Coronary artery (tissue), 2 donors: ENCODE data around the gene PTCD2.

Source experiments
- DNase-seq: peaks from one replicate; pipeline ENCODE4 v3.0.0-alpha.2; 2017; ENCODE audit warnings: low spot score
- H3K27ac ChIP-seq, 2 donors: fragments of 200-600 bp; sonication (generic); one replicate each; pipeline ENCODE4 v1.5.1; 2016 to 2019
- H3K4me3 ChIP-seq: fragments of 200-600 bp; sonication (generic); 2 replicates; pipeline ENCODE4 v1.5.1; 2016; ENCODE audit warnings: mild to moderate bottlenecking, moderate library complexity
- TF ChIP-seq, protein P1 (sequence below): fragments of 200-600 bp; sonication (generic); IDR thresholded peaks from one replicate; pipeline ENCODE4 v1.5.1; 2019; ENCODE audit warnings: antibody characterized with exemption

PTCD2 gene

DNA sequence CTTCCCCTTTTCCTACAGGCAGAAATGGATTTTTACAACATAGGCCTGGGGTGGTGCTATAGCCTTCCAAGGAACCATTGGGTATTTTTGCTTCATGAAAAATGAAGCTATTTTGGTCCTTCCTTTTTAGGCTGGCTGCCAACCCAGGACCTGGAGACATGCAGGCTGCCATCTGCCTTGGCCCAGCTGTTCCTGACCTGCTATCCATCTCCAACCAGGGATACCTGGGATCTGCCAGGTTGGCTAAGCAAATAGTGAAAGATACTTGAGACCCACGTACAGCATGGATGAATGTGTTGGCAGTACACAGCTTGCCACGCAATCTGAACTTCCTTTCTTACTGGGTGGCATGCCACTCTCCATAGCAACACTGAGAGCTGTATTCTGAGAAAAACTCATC is 31.2 kb upstream of the PTCD2 start:
- DNase-seq, result no peak
- Histone ChIP-seq H3K4me3 (no peak overlapping the region), H3K27ac (peak overlapping the region in 1 of 2 donors; percentile 74)
- TF ChIP-seq, protein P1, sequence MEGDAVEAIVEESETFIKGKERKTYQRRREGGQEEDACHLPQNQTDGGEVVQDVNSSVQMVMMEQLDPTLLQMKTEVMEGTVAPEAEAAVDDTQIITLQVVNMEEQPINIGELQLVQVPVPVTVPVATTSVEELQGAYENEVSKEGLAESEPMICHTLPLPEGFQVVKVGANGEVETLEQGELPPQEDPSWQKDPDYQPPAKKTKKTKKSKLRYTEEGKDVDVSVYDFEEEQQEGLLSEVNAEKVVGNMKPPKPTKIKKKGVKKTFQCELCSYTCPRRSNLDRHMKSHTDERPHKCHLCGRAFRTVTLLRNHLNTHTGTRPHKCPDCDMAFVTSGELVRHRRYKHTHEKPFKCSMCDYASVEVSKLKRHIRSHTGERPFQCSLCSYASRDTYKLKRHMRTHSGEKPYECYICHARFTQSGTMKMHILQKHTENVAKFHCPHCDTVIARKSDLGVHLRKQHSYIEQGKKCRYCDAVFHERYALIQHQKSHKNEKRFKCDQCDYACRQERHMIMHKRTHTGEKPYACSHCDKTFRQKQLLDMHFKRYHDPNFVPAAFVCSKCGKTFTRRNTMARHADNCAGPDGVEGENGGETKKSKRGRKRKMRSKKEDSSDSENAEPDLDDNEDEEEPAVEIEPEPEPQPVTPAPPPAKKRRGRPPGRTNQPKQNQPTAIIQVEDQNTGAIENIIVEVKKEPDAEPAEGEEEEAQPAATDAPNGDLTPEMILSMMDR, result no peak

DNA sequence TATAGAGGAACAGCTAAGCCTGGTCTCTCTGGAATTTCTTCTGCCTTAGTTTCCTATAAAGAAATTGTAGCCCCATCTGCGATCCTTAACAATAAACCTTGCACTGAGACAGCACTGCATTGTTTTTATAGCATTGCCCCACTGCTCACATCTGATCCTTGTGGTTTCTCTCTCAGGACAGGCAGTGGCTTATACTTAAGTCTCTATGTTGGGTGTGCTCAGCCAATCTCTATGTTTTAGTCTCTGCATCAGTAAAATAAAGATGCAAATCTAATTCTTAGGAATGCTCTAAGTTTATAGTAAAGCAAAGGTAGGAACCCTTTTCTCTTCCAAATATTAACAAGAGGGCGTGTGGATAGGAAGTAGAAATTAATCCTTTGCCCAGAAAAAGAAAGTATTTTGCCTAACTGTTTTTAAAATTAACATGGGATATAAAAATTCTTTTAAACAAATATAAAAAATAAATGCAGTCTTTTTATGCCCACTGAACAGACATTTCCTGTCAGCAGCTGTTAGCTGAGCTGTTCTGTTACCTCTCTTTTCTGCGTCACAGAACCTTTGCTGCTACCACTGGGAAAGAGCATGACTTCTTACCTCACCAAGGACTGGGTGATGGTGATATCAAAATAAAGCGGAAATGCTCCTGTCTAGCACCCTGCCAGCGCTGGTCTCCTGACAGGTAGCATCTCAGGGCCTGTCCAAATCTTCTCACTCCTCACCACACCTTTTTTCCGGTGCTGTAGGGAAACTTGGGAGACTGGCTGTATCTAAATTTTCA is 29.6 kb upstream of the PTCD2 start:
- TF ChIP-seq, protein P1, result no peak
- Histone ChIP-seq H3K27ac (peak overlapping the region; percentile 35 to 51), H3K4me3 (no peak overlapping the region)
- DNase-seq, result no peak

DNA sequence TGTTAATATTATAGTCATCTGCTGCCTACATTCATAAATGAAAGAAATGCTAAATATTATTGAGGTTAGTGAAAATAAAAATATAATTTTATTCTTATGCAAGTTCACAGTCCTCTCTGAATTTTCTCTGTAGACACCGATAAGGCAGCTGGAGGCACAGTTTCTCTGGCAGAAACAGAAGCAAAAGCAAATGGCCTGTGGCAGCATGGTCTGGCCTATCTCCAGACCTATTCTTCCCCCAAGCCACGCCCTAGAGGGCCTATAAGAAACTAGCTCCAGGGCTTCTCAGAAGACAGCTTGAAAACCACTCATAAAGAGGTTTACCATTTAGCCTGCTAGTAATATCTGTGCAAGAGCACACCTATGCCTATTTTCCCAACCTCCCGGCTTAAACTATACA is 28.6 kb upstream of the PTCD2 start:
- peak overlapping the region in 1 of 2 donors; percentile 35 for H3K27ac ChIP-seq
- DNase-seq, result no peak
- no peak overlapping the region for H3K4me3 ChIP-seq
- TF ChIP-seq, protein P1, result no peak

DNA sequence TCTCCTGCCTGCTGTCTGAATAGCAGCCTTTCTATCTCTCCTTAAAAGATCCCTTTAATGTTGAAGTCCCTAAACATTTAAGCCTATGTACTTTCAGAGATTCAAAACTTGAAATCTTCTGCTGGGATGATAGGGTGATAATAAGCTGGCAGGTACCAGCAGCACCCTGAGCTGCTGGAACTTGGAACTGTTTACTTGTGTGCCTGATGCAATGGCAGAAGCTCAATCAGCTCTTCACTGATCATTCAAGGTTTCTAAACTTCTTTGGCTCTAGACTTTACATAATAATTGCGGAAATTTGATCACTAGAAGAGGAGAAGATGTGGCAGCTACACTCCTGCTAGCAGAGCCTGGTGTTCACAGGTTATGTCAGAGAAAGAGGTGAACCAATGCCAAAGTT is 27.8 kb upstream of the PTCD2 start:
- DNase-seq, result no peak
- TF ChIP-seq, protein P1, result no peak
- Histone ChIP-seq H3K4me3 (no peak overlapping the region), H3K27ac (peak overlapping the region; percentile 28 to 54)

DNA sequence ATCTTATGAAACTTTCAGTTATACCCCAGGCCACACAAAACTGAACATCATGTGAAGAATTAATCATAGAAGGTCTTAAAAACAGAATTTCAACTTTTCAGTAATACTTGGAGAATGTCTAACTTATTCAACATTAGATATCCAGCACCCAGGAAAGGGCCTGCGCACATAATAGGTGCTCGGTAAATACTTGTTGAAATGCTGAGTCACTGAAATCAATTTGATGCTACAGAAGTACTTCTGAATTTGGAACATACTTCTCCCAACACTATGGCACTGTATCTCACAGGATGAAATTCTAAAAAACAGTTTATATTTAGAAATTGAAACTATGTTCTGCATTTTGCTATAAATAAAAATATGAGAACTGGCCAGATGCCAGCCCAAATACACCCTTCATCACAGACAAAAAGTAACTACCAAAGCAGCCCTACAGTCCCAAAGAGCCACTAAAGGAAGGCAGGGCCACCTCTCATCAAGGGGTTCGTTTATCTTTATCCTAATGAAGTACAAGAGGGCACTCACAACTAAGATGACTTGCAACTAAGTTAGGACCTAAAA is 26.6 kb upstream of the PTCD2 start:
- peak overlapping the region; percentile 46 to 54 for H3K27ac ChIP-seq
- TF ChIP-seq, protein P1, result no peak
- no peak for DNase-seq
- H3K4me3 ChIP-seq, result no peak overlapping the region

DNA sequence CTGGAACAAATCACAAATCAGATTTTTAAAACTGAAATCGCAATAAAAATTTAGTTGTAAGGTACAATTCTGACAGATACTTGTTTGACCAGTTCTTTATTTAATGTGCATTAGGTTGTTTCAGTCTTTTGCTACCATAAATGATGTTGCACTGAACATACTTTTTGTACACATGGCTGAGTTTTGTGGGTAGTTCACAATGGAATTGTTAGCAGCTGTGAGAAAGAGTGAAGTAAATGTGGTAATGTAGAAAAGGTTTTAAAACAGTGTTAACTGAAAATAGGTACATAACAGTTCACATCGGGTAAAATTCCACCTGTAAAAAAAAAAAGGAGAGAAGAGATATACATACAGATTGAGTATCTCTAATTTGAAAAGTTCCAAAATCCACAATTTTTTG is 25.7 kb upstream of the PTCD2 start:
- Histone ChIP-seq H3K27ac (peak overlapping the region; percentile 22 to 54), H3K4me3 (no peak overlapping the region)
- TF ChIP-seq, protein P1, result no peak
- DNase-seq, result no peak

DNA sequence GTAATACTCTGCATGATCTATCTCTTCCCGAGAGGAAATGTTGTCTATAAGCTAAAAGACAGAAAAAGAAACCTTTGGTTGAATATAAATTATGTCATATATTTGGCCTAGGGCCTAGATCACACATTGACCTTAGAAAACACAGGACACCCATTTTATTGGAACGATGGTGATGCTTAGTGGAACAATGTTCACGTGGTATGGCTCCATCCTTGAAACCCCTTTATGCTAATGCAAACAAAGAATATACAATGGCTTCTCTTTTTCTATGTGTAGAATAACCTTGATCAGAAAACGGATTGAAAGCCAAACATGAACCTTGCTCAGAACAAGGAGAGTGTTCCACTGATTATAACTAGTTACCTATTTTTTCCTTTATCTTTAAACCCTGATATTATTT is 24.6 kb upstream of the PTCD2 start:
- H3K27ac ChIP-seq, result no peak overlapping the region
- TF ChIP-seq, protein P1, result no peak
- no peak for DNase-seq
- no peak overlapping the region for H3K4me3 ChIP-seq
